Smooth muscle cell (in vitro differentiated cells): ENCODE data around the gene RALGPS1. TPM values are rescaled to one million over a fixed set of nuclear protein-coding genes. Genes with fewer than 3 reads are reported as not detected.

Experiments used
- DNase-seq: peaks from one replicate; lab custom pipeline; 2025; ENCODE audit not compliant: unreplicated experiment; lab: John Stamatoyannopoulos, UW
- H2AFZ ChIP-seq: fragments of 200-600 bp; sonication (generic); 2 replicates; pipeline ENCODE4 v1.6.0; 2016; ENCODE audit warnings: antibody characterized with exemption, low read depth, mild to moderate bottlenecking
- H3F3A ChIP-seq: fragments of 200-600 bp; sonication (generic); 2 replicates; pipeline ENCODE4 v1.6.0; 2017; ENCODE audit warnings: antibody characterized with exemption, low read depth
- H3K27ac ChIP-seq: fragments of 200-600 bp; sonication (generic); 2 replicates; pipeline ENCODE4 v1.5.1; 2016; ENCODE audit warnings: low read depth, mild to moderate bottlenecking
- H3K27me3 ChIP-seq: fragments of 200-600 bp; sonication (generic); 2 replicates; pipeline ENCODE4 v1.6.1; 2016; ENCODE audit warnings: low read depth, mild to moderate bottlenecking
- H3K36me3 ChIP-seq: fragments of 200-600 bp; sonication (generic); 2 replicates; pipeline ENCODE4 v1.5.1; 2016; ENCODE audit warnings: low read depth
- H3K4me1 ChIP-seq: fragments of 200-600 bp; sonication (generic); 2 replicates; pipeline ENCODE4 v1.5.1; 2016; ENCODE audit warnings: low read depth
- H3K4me2 ChIP-seq: fragments of 200-600 bp; sonication (generic); 2 replicates; pipeline ENCODE4 v1.6.0; 2016; ENCODE audit warnings: mild to moderate bottlenecking
- H3K4me3 ChIP-seq: fragments of 200-600 bp; sonication (generic); 2 replicates; pipeline ENCODE4 v1.5.1; 2016; ENCODE audit warnings: mild to moderate bottlenecking
- H3K79me2 ChIP-seq: fragments of 200-600 bp; sonication (generic); 2 replicates; pipeline ENCODE4 v1.6.0; 2016; ENCODE audit warnings: low read depth, mild to moderate bottlenecking
- H3K9ac ChIP-seq: fragments of 200-600 bp; sonication (generic); 2 replicates; pipeline ENCODE4 v1.6.0; 2016; ENCODE audit warnings: low read depth
- H3K9me3 ChIP-seq: fragments of 200-600 bp; sonication (generic); replicated peaks from 2 replicates; pipeline ENCODE4 v1.5.1; 2016; ENCODE audit warnings: low read depth
- H4K20me1 ChIP-seq: fragments of 200-600 bp; sonication (generic); 2 replicates; pipeline ENCODE4 v1.6.0; 2016; ENCODE audit warnings: low read depth
- CTCF ChIP-seq: fragments of 200-600 bp; sonication (generic); IDR thresholded peaks from 2 replicates; pipeline ENCODE4 v1.5.1; 2017; ENCODE audit warnings: borderline replicate concordance, mild to moderate bottlenecking, antibody characterized with exemption; ENCODE audit not compliant: insufficient read depth, poor library complexity, severe bottlenecking
- WGBS: methylation state at CpG from one replicate; pipeline ENCODE4 v1.1.7; 2016; ENCODE audit warnings: low lambda C conversion rate; 5-methylcytosine and 5-hydroxymethylcytosine counted together
- polyA plus RNA-seq: library from polyadenylated mRNA; unstranded; fragments of >200 nt; fragmentation: Nextera tagmentation; extraction: Ambion mirVana; gene quantifications from 2 replicates; pipeline ENCODE4 v1.2.1, GENCODE V29; 2016
- total RNA-seq: library from RNA; depleted of rRNA; stranded (reverse); fragments of >200 nt; gene quantifications from 2 replicates; pipeline ENCODE4 v1.2.3, GENCODE V29; 2014

Gene RALGPS1
- total and polyA plus RNA-seq, 2 experiments from 2014 or later = 2.1 to 4.0 TPM

GRCh38 chr9:126886897-126887296 lies 27.7 kb upstream of the RALGPS1 start:
- Histone ChIP-seq H3K79me2 (peaks cover 15% of the 10 kb centered on the region), H3K9ac (no peak overlapping the region), H2AFZ (no peak overlapping the region), H3K4me2 (no peak overlapping the region), H3K27ac (no peak overlapping the region), H3K36me3 (no peaks in the 10 kb centered on the region), H3K4me3 (no peak overlapping the region), H4K20me1 (peaks cover 39% of the 10 kb centered on the region), H3F3A (no peaks in the 10 kb centered on the region), H3K4me1 (peaks cover 8% of the 10 kb centered on the region), H3K27me3 (no peaks in the 10 kb centered on the region), H3K9me3 (no peaks in the 10 kb centered on the region)
- TF ChIP-seq CTCF = no peak
- WGBS = 96% methylated on average over 10 of the region's 10 CpGs
- no peak for DNase-seq

GRCh38 chr9:126891676-126892075 lies 22.9 kb upstream of the RALGPS1 start:
- WGBS = 86% methylated on average over 3 of the region's 3 CpGs
- H3K4me3 ChIP-seq = no peak overlapping the region
- no peak overlapping the region for H3K27ac ChIP-seq
- no peak for TF ChIP-seq CTCF
- no peaks in the 10 kb centered on the region for H3K79me2 ChIP-seq
- no peaks in the 10 kb centered on the region for H3F3A ChIP-seq
- no peak for DNase-seq
- no peak overlapping the region for H3K9ac ChIP-seq
- no peaks in the 10 kb centered on the region for H3K36me3 ChIP-seq
- H3K4me2 ChIP-seq = no peak overlapping the region
- no peaks in the 10 kb centered on the region for H4K20me1 ChIP-seq
- H3K4me1 ChIP-seq = no peaks in the 10 kb centered on the region
- H3K27me3 ChIP-seq = no peaks in the 10 kb centered on the region
- H3K9me3 ChIP-seq = no peaks in the 10 kb centered on the region
- no peak overlapping the region for H2AFZ ChIP-seq

DNA sequence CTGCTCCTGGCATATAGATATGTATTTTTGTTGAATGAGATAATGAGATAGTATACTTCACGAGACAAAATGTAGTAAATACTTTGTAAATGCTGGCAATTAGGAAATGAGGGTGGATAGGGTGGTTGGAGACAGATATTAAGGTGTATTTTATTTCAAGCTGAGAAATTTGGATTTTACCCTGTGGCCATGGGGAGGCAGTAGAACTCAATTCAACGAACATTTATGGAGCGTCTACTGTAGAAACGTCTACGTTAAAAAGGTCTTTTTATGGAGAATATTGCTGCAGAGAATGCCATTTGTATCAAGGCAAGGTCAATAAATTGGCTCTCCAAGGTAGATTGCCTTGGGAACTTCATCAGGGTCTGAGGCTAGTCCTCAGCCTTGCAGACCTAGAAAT lies 21.5 kb upstream of the RALGPS1 start:
- WGBS = 47% methylated on average over 5 of the region's 5 CpGs
- H3F3A ChIP-seq = no peaks in the 10 kb centered on the region
- H3K36me3 ChIP-seq = no peaks in the 10 kb centered on the region
- H3K27ac ChIP-seq = no peak overlapping the region
- no peak overlapping the region for H3K4me3 ChIP-seq
- TF ChIP-seq CTCF = no peak
- H2AFZ ChIP-seq = no peak overlapping the region
- H3K79me2 ChIP-seq = no peaks in the 10 kb centered on the region
- no peaks in the 10 kb centered on the region for H4K20me1 ChIP-seq
- H3K4me2 ChIP-seq = no peak overlapping the region
- H3K9me3 ChIP-seq = no peaks in the 10 kb centered on the region
- H3K4me1 ChIP-seq = no peaks in the 10 kb centered on the region
- no peak overlapping the region for H3K9ac ChIP-seq
- no peak for DNase-seq
- no peaks in the 10 kb centered on the region for H3K27me3 ChIP-seq

DNA sequence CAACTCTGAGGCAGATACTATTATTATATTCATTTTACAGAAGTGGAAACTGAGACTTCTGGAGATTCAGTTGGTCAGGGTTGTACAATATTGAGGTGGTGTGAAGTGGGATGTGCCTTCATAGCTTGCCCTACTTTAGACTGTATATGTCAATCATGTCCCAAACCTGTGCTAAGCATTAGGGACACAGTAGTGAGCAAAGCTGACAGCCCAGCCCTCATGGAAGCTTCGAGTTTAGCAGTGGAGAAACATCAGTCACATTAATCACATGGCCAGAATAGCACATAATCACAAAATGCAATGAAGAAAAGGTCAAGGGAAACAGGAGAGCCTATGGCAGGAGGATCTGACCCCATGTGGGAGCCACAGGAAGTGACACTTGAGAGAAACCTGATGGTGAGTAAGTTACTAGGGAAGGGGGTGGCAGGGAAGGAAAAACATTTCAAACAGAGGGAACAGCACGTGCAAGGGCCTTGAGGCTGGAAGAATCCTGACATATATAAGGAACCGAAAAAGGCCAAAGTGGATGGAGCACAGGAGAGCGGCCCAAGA lies 20.5 kb upstream of the RALGPS1 start:
- Histone ChIP-seq H3K9ac (no peak overlapping the region), H3K9me3 (no peaks in the 10 kb centered on the region), H3K79me2 (no peaks in the 10 kb centered on the region), H4K20me1 (no peaks in the 10 kb centered on the region), H2AFZ (no peak overlapping the region), H3K4me2 (no peak overlapping the region), H3K4me3 (no peak overlapping the region), H3K4me1 (no peaks in the 10 kb centered on the region), H3K36me3 (no peaks in the 10 kb centered on the region), H3F3A (no peaks in the 10 kb centered on the region), H3K27me3 (no peaks in the 10 kb centered on the region), H3K27ac (no peak overlapping the region)
- no peak for DNase-seq
- no peak for TF ChIP-seq CTCF
- WGBS = 75% methylated on average over 4 of the region's 4 CpGs
